HEK293 (cell line): ENCODE data around the gene FOXN4.

Source experiments
- BCL11A ChIP-seq: fragments of 450-650 bp; formaldehyde crosslinking; IDR thresholded peaks from 2 replicates; pipeline ENCODE4 v1.5.1; 2016; ENCODE audit warnings: low read depth, missing biosample characterization, missing genetic modification characterization
- GLIS1 ChIP-seq: fragments of 450-650 bp; formaldehyde crosslinking; IDR thresholded peaks from 2 replicates; pipeline ENCODE4 v1.5.1; 2016; ENCODE audit warnings: missing biosample characterization, missing genetic modification characterization
- HOXC10 ChIP-seq: sonication (generic); formaldehyde crosslinking; IDR thresholded peaks from 2 replicates; pipeline ENCODE4 v1.8.1; 2023; ENCODE audit warnings: mild to moderate bottlenecking, missing genetic modification reagents
- KLF7 ChIP-seq: fragments of 450-650 bp; formaldehyde crosslinking; IDR thresholded peaks from 2 replicates; pipeline ENCODE4 v1.5.1; 2016; ENCODE audit warnings: missing biosample characterization, missing genetic modification characterization, borderline replicate concordance
- SP2 ChIP-seq: fragments of 450-650 bp; formaldehyde crosslinking; IDR thresholded peaks from 2 replicates; pipeline ENCODE4 v1.5.1; 2016; ENCODE audit warnings: missing biosample characterization, missing genetic modification characterization
- SP3 ChIP-seq: fragments of 450-650 bp; formaldehyde crosslinking; IDR thresholded peaks from 2 replicates; pipeline ENCODE4 v1.5.1; 2016; ENCODE audit warnings: missing biosample characterization, missing genetic modification characterization
- SP7 ChIP-seq: fragments of 450-650 bp; formaldehyde crosslinking; IDR thresholded peaks from 2 replicates; pipeline ENCODE4 v1.5.1; 2016; ENCODE audit warnings: missing biosample characterization, missing genetic modification characterization
- YY1 ChIP-seq: fragments of 450-650 bp; formaldehyde crosslinking; IDR thresholded peaks from 2 replicates; pipeline ENCODE4 v1.5.1; 2018; ENCODE audit warnings: missing biosample characterization, missing genetic modification characterization
- ZBTB8A ChIP-seq: fragments of 450-650 bp; formaldehyde crosslinking; IDR thresholded peaks from 2 replicates; pipeline ENCODE4 v1.5.1; 2016; ENCODE audit warnings: missing biosample characterization, missing genetic modification characterization
- ZEB2 ChIP-seq: fragments of 450-650 bp; formaldehyde crosslinking; IDR thresholded peaks from 2 replicates; pipeline ENCODE4 v1.5.1; 2016; ENCODE audit warnings: missing biosample characterization, missing genetic modification characterization
- ZIC2 ChIP-seq: fragments of 450-650 bp; formaldehyde crosslinking; IDR thresholded peaks from 2 replicates; pipeline ENCODE4 v1.5.1; 2016; ENCODE audit warnings: missing biosample characterization, missing genetic modification characterization
- ZNF175 ChIP-seq: fragments of 450-650 bp; formaldehyde crosslinking; IDR thresholded peaks from 2 replicates; pipeline ENCODE4 v1.5.1; 2016; ENCODE audit warnings: missing biosample characterization, missing genetic modification characterization
- ZNF23 ChIP-seq: fragments of 450-650 bp; formaldehyde crosslinking; IDR thresholded peaks from 2 replicates; pipeline ENCODE4 v1.5.1; 2016; ENCODE audit warnings: missing biosample characterization, missing genetic modification characterization, borderline replicate concordance
- ZNF624 ChIP-seq: fragments of 450-650 bp; formaldehyde crosslinking; IDR thresholded peaks from 2 replicates; pipeline ENCODE4 v1.5.1; 2017; ENCODE audit warnings: missing biosample characterization, missing genetic modification characterization
- ZSCAN30 ChIP-seq: fragments of 450-650 bp; IDR thresholded peaks from 2 replicates; pipeline ENCODE4 v1.5.1; 2018; ENCODE audit warnings: missing biosample characterization, mild to moderate bottlenecking, missing genetic modification characterization, moderate library complexity
- TF ChIP-seq, protein P1 (sequence below): fragments of 450-650 bp; formaldehyde crosslinking; IDR thresholded peaks from 2 replicates; pipeline ENCODE4 v1.5.1; 2016; ENCODE audit warnings: missing biosample characterization, missing genetic modification characterization
- TF ChIP-seq, protein P2 (sequence below): fragments of 450-650 bp; formaldehyde crosslinking; IDR thresholded peaks from 2 replicates; pipeline ENCODE4 v1.5.1; 2016; ENCODE audit warnings: missing biosample characterization, missing genetic modification characterization
- TF ChIP-seq, protein P3 (sequence below): fragments of 450-650 bp; formaldehyde crosslinking; IDR thresholded peaks from 2 replicates; pipeline ENCODE4 v1.5.1; 2016; ENCODE audit warnings: missing biosample characterization, missing genetic modification characterization
- TF ChIP-seq, protein P4 (sequence below): fragments of 450-650 bp; formaldehyde crosslinking; IDR thresholded peaks from 2 replicates; pipeline ENCODE4 v1.5.1; 2016; ENCODE audit warnings: missing biosample characterization, missing genetic modification characterization

FOXN4 gene

DNA sequence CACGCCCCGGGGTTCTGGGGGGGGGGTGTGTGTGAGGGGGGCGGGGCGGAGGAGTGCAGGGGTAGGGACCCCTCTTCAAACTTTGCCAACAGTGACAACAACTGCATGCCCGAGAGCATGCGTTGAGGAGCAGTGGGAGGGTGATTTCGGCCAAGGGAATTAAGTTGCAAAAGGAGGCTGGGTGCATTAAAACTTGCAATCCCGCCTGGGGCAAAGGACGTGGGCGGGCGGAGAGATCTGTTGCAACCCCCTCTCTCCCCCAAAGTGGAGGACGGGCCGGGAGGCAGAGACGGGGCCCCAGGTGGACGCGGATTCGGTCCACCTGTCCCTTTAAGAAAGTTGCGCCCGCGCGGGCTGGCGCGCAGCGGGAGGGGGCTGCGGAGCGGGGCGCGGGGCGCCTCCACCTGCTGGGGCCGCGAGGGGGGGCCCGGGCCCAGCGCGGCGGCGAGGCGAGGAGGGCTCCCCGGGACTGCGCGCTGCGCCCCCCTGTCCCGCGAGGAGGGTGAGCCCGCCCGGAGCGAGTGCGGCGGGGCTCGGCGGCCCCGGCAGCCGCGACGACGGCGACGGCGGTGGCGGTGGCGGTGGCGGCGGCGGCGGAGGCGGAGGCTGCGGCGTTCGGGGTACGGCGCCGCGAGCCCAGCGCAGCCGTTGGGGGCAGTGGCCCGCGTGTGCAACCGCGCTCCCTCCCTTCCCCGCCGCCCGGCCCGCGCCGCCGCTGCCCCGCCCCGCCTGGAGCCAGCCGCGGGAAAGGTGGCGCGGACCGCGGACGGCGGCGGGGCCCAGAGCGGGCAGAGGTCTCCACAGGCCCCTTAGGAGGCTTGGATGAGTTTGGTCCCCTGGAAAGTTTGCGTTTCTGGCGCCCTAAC is 530 bp upstream of the FOXN4 start (continued):
- TF ChIP-seq, protein P1, sequence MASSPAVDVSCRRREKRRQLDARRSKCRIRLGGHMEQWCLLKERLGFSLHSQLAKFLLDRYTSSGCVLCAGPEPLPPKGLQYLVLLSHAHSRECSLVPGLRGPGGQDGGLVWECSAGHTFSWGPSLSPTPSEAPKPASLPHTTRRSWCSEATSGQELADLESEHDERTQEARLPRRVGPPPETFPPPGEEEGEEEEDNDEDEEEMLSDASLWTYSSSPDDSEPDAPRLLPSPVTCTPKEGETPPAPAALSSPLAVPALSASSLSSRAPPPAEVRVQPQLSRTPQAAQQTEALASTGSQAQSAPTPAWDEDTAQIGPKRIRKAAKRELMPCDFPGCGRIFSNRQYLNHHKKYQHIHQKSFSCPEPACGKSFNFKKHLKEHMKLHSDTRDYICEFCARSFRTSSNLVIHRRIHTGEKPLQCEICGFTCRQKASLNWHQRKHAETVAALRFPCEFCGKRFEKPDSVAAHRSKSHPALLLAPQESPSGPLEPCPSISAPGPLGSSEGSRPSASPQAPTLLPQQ (tag by site-specific recombination) = peak; percentile 56; the same call in 1 of the 2 replicates
- TF ChIP-seq, protein P2, sequence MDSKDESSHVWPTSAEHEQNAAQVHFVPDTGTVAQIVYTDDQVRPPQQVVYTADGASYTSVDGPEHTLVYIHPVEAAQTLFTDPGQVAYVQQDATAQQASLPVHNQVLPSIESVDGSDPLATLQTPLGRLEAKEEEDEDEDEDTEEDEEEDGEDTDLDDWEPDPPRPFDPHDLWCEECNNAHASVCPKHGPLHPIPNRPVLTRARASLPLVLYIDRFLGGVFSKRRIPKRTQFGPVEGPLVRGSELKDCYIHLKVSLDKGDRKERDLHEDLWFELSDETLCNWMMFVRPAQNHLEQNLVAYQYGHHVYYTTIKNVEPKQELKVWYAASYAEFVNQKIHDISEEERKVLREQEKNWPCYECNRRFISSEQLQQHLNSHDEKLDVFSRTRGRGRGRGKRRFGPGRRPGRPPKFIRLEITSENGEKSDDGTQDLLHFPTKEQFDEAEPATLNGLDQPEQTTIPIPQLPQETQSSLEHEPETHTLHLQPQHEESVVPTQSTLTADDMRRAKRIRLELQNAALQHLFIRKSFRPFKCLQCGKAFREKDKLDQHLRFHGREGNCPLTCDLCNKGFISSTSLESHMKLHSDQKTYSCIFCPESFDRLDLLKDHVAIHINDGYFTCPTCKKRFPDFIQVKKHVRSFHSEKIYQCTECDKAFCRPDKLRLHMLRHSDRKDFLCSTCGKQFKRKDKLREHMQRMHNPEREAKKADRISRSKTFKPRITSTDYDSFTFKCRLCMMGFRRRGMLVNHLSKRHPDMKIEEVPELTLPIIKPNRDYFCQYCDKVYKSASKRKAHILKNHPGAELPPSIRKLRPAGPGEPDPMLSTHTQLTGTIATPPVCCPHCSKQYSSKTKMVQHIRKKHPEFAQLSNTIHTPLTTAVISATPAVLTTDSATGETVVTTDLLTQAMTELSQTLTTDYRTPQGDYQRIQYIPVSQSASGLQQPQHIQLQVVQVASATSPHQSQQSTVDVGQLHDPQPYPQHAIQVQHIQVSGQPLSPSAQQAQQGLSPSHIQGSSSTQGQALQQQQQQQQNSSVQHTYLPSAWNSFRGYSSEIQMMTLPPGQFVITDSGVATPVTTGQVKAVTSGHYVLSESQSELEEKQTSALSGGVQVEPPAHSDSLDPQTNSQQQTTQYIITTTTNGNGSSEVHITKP (tag by site-specific recombination) = peak; percentile 69
- no peak for TF ChIP-seq KLF7 (tag by site-specific recombination)
- TF ChIP-seq YY1 (tag by site-specific recombination) = 0 out of 2 replicates have a peak, but pooled peaks have one; percentile 37
- peak; percentile 36; the same call in 1 of the 2 replicates for TF ChIP-seq SP3
- TF ChIP-seq BCL11A (tag by site-specific recombination) = 0 out of 2 replicates have a peak, but pooled peaks have one; percentile 30
- peak; percentile 47 for TF ChIP-seq SP7 (tag by site-specific recombination)
- TF ChIP-seq ZNF175 (tag by site-specific recombination) = no peak
- TF ChIP-seq ZSCAN30 (tag by site-specific recombination) = 0 out of 2 replicates have a peak, but pooled peaks have one; percentile 18
- TF ChIP-seq HOXC10 (CRISPR knock-in tag) = no peak
- TF ChIP-seq, protein P3, sequence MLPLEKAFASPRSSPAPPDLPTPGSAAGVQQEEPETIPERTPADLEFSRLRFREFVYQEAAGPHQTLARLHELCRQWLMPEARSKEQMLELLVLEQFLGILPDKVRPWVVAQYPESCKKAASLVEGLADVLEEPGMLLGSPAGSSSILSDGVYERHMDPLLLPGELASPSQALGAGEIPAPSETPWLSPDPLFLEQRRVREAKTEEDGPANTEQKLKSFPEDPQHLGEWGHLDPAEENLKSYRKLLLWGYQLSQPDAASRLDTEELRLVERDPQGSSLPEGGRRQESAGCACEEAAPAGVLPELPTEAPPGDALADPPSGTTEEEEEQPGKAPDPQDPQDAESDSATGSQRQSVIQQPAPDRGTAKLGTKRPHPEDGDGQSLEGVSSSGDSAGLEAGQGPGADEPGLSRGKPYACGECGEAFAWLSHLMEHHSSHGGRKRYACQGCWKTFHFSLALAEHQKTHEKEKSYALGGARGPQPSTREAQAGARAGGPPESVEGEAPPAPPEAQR (tag by site-specific recombination) = no peak
- TF ChIP-seq ZNF624 (tag by site-specific recombination) = no peak
- TF ChIP-seq SP2 (tag by site-specific recombination) = 0 out of 2 replicates have a peak, but pooled peaks have one; percentile 3
- TF ChIP-seq ZEB2 (tag by site-specific recombination) = 0 out of 2 replicates have a peak, but pooled peaks have one; percentile 29
- TF ChIP-seq GLIS1 (tag by site-specific recombination) = peak; percentile 51
- TF ChIP-seq ZBTB8A (tag by site-specific recombination) = peak; percentile 11; the same call in 1 of the 2 replicates
- no peak for TF ChIP-seq ZNF23 (tag by site-specific recombination)
- TF ChIP-seq ZIC2 (tag by site-specific recombination) = peak; percentile 32
- TF ChIP-seq, protein P4, sequence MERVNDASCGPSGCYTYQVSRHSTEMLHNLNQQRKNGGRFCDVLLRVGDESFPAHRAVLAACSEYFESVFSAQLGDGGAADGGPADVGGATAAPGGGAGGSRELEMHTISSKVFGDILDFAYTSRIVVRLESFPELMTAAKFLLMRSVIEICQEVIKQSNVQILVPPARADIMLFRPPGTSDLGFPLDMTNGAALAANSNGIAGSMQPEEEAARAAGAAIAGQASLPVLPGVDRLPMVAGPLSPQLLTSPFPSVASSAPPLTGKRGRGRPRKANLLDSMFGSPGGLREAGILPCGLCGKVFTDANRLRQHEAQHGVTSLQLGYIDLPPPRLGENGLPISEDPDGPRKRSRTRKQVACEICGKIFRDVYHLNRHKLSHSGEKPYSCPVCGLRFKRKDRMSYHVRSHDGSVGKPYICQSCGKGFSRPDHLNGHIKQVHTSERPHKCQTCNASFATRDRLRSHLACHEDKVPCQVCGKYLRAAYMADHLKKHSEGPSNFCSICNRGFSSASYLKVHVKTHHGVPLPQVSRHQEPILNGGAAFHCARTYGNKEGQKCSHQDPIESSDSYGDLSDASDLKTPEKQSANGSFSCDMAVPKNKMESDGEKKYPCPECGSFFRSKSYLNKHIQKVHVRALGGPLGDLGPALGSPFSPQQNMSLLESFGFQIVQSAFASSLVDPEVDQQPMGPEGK (tag by site-specific recombination) = peak; percentile 50; the same call in 1 of the 2 replicates
